HG02678 (cell line): Measurements from ENCODE around the gene TRIM32.

ENCODE experiments used
- ATAC-seq: cut with Tn5 transposase; IDR thresholded peaks from one replicate; pipeline ENCODE4 v1.9.1; 2021; ENCODE audit warnings: mild to moderate bottlenecking, moderate library complexity; ENCODE audit not compliant: unreplicated experiment

The TRIM32 gene

DNA sequence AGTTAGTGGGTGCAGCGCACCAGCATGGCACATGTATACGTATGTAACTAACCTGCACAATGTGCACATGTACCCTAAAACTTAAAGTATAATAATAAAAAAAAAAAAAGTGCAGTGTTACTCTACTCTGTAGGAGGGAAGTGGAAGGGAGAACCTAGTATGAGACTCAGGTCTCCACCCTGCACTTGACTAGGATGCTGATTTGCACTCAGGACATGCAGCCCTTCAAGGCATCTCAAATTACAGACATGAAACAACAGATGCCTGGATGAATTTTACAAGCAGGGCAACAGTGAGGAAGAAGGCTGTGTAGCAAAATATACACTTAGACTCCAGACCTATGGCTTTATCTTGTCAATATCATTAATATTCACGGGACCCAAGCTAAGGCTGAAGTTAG lies 16.5 kb downstream of the TRIM32 start:
- ATAC-seq, result no peak

DNA sequence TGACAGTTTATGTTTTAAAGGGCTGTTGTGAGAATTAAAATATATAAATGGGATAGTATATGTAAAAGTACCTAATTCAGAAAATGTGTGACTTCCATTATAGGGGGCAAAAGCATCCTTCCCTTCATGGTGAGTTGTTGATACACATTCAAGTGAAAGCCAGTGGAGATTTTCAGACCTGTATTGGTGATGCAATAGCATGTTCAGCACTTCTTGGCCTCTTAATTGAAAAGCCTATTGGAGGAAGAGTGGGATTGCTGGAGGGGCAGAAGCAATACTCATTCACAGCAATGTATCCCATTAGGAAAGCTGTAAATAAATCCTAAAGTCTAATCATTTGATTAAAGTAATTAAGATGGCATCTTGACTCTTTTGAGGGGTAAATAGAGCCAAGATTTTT lies 17.4 kb downstream of the TRIM32 start:
- no peak for ATAC-seq

DNA sequence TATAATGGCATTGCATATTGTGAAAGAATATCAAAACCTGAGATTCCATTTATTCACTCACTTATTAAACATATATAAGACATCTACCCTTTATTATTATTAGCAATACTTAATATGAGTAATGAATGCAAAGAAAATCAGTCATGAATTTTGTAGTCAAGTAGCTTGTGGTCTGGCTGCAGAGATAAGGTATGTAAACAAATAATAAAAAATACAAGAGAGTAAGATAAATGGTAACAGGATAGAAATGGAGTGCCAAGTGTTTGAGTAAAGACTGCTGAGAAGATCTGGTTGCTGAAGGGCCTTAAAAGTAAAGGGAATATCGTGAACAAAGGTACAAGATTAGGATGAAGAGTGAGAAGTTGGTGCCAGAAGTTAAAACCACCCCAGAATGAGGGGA lies 18.4 kb downstream of the TRIM32 start:
- ATAC-seq, result no peak

DNA sequence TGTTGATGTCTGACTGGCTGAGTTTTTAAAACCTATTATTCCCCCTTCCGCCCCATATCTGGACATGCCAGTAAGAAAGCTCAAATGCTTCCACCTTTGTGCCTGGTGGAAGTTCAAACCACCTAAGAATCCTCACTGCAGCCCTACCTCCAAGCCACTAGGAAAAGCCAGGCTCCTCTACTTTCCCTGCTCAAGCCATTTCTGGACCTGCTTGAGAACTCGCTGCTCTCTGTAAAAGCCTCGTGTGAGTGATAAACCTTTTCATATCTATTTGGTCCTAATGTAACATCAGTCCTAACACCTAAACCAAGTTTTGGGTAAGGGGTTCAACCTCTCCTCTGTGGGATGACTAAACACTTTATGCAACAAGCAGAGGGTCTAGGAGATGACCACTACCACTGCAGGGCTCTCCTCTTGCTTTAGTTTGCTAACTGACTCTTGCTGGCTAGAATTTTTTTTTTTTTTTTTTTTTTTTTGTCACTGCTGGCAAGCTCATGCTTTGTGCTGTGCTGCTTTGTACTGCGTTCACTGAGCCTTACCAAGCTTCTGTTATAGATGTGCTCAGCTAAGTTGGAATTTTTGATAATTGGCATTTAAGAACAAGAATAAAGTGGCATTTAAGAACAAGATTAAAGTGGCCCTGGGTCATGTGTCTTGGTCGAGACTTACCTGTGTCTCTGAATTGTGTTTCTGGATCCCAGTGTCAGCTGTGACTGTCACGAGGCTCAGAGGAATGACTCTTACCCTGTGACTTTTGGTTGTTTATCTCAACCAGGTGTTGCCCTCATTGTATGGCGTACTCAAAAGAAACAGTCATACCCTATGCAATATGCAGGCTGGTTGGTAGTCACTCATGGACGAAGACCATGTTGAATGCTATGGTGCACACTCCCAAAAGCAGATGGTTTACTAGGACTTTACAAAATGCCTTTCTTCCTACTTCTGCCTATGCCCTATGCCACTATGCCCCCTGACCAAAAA lies 19.5 kb downstream of the TRIM32 start:
- ATAC-seq, result no peak

DNA sequence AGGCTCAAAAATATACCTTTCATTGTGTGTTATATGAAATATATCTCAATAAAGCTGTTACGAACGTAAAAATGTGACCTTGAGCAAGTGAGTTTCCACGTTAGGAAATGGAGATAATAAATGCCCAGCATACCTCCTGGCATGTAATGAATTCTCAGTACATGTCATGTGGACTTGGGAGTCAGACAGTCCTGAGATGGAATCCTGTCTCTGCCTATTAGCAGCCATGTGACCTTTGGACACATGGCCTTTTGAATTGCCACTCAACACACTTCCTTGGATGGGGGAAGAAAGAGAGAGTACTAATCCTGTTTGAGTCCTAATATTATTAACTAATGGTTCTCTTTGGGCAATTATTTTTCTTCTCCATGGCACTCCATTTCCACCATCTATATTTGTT lies 25.7 kb downstream of the TRIM32 start:
- no peak for ATAC-seq

DNA sequence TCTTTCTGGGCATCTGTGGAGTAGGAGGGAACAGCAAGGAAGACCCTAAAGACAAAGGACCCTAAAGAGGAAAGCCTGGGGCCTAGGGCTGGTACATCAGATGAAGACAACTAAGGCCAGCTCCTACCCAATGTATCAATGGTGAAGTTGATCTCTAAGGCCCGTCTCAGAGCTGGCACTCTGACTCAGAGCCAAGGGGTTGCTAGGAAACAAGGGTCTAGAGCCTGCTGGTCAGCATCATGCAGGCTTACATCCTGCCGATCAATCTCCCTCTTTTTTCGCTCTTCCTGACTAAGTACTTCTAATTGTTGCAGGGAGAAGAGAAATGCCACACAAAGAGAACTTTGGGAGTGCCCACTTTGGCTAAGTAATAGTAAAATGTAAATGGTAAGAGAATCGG lies 26.2 kb downstream of the TRIM32 start:
- no peak for ATAC-seq

DNA sequence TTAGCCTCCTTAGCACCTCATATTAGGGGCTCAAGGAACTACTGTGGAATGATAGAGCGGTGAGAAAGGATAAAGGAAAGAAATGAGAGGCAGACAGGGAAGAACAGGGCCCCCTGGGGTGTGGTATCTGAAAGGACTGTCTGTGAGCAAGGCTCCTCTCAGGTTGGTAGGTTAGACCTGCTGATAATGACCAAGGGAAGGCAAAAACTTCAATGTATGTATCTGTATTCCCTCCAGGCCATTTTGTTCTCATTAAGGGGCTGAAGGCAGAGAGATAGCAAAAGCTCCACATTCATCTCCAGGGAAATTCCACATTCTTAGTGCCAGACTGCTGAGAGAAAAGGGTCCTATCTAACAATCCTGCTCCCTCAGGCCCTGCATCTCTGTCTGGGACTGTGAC lies 28.6 kb downstream of the TRIM32 start:
- ATAC-seq, result no peak

DNA sequence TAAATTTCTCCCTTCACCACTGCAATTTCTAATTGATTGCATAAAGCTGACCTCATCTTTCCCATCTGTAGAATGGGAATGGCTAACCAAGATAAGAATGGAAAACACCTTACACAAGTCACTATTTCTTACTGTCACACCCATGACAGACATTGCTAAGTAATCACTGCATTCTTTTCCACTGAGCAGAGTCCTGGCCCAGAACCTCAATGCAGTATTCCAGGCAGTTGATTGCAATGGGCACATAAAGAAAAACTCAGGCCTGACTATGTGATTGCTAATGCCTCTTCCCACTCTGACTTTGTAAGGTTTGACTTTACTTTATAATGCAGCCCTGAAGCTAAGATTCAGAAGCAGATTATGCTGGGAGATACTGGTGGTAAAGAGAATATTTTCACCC lies 29.3 kb downstream of the TRIM32 start:
- ATAC-seq, result no peak

DNA sequence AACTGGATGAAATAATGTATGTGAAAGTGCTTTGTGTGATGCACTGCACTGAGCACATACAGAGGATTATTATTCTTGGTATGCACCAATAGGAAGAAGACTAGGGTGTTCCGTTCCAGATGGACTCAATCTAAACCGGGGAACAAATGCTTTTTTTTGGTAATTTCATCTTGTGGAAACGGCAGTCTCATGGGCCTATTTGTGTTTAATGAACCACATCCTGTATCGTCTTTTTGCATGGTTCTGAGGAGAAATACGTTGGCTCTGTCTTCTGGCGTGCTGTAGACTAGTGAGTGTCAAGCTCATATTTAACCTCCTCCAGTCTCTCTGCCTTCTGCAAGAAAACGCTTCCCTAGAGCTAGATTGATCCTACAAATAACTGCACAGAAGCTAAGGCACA lies 30.0 kb downstream of the TRIM32 start:
- no peak for ATAC-seq

DNA sequence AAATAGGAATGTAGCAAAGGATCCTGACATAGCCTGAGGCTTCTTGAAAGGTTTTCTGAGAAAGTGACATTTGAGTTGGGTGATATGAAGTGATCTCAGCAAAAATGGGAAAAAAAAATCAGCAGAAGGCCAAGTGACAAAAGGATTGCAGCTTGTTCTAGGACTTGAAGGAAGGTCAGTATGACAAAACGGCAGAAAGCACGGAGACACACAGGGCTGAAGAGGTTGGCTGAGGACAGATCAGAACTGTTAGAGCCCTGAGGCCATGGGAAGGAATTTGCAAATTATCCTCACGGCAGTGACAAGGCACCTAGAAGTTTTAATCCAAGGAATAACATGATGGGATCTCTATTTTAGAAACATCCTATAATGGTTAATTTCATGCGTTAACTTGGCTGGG lies 31.0 kb downstream of the TRIM32 start:
- no peak for ATAC-seq

DNA sequence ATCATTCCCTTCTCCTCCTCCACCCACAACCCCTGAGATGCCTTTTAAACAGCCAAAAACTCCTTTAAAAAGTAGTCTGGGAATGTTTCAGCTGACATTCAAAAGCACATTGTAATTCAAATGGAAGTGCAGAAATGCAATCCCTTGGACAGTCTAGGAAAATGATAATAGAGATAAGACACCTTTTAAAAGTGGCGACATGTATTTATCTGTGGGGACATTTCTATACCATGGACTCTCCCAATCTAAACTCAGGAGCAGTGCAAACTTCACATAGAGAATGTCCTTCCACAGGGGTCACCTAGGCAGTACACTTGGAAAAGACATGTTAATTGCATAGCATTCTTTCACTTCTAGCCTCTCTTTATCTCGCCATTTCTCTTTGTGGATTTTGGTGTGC lies 33.0 kb downstream of the TRIM32 start:
- ATAC-seq, result no peak

DNA sequence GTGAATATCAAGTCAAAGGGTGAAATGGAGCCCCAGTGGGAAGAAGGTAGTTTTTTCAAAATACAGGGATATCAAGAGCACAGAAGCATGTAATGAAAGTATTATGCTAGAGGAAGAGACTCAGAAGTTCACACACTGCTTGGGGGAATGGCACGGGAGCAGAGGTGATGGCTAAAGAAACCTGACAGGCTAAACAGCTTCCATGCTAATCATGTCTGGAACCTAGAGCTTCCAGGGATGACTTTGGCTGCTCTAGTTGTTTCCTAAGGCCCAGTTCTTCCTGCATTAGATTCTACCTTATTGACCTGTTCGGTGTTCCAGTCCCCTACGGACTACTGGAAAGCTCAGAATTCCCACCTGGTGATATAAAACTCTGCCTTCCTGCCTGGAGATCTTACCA lies 34.3 kb downstream of the TRIM32 start:
- ATAC-seq, result no peak

DNA sequence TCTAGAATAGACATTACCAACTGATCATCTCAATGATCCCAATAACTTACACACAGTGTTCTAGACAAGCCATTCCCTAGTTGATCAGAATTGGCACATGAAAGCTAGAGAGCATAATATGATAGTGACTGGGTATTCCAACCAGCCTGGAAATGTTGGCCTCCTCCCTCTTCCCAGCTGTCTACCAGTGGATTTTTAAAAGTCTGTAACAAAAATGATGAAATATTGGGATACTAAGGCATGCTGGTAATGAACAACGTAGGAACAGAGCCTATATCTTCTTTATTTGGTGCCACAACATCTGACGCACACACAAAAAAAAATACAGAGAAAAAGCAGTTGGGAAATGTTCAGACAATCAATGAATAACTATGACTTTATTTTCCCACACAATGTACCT lies 34.8 kb downstream of the TRIM32 start:
- ATAC-seq, result no peak

DNA sequence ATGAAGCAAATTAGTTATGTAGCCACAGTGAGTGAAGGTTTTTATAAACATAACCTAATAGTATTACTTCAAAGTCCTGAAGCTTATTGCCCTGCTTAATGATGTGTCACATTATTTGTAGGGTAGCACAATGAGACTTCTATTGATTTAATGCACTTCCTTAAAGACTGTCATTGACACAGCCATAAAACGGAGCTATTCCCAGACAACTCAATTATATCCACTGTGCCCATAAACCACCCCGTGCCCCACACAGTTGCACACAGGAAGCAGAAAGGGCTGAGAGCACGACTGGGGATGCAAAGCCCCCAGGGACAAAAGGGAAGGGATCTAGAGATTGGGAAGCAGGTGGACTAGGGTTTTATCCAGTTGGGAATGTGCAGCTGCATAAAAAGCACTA lies 37.0 kb downstream of the TRIM32 start:
- no peak for ATAC-seq

DNA sequence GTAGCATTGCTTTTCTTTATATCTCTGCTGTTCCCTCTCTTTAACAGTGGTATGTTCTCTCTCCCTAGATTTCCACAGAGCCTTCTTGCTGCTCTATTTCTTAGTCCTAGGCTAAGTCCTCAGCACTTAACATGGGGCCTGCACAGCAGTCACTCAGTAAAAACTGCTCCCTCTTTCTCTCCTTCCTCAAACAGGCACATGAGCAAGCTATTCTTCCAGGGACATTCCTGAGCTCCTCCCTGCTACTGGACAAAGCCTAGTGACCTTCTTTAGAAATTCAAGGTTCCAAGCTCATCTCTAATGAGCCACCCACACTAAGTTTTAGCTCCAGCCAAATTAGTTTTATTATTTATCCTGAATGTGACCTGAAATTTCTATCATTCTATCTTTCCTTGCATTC lies 39.5 kb downstream of the TRIM32 start:
- ATAC-seq, result no peak

DNA sequence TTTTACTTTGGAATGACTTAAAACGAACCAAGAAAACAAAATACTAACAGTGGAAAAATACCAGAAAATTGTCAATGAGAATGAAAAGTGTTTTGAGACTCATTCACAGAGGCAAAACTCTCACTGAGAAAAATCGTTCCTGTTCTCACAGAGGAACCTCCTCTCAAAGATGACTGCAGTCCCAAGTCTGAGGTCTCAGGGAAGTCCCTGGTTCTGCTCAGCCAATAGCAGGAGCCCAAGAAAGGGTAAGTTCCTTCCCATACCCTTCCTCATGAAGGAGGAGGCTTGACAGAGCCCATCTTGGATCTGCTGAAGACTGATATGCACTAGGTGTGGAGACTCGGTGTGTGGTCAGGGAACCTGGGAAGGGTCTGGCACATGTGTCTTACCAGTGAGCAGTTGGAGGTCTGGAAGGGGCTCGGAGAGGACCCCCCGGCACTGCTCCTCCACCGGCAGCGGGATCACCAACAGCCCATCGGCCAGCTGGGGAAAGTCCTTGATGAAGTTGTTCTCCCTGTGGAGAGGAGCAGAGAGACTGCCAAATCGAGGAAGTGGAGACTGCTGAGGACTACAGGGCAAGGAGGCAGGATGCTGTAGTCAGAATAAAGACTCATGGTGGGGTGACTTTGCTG lies 46.0 kb downstream of the TRIM32 start:
- no peak for ATAC-seq

DNA sequence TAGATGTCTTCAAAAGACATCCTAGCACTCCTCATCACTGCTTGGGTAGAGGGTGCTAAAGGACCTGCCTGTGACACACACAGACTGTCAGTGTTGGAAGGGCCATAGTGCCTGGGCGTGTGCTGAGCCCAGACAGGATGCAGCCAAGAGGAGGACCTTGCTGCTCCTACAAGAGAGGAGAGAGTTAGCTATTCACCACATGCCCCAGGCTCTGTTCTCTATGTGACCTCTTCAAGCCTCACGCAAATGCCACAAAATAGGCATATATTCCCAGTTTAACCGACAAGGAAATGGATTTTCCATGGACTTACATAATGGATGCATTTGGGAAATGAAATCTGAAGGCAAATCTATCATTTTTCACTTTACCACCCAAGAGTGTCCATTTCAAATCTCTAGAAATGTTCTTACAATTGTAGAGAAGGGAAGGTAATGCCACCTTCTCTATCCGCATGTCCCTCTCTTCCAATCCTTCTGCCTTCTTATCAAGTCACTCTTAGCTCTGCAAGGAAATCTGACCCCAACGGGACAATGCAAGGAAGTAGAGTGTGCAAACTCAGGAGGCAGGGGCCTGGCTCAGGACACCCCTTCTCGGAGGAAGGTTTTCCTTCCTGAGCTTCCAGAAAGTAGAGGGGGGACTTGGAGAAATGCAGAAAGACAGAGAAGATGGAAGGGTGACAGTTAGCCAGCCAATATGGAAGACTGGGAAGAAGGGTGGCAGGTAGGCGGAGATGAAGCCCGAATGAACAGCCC lies 49.5 kb downstream of the TRIM32 start:
- ATAC-seq, result no peak

DNA sequence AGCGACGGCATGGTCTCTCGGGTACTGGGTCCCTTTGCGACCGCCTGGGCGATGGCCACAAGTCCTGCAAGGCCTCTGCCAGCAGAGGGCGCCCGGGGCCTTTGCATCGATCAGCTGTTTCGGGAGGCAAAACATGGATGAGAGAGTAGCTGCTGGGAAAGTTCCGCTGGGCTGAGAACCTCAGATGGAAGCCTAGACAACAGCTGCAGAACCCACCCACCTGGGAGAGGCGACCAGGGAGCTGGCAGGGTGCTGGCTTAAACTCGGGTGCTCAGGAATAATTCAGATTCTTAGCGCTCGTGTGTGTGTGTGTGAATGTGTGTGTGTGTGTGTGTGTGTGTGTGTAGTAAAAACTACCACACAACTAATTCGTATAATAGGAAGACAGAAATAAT lies 50.0 kb downstream of the TRIM32 start:
- peak; percentile 77 for ATAC-seq

DNA sequence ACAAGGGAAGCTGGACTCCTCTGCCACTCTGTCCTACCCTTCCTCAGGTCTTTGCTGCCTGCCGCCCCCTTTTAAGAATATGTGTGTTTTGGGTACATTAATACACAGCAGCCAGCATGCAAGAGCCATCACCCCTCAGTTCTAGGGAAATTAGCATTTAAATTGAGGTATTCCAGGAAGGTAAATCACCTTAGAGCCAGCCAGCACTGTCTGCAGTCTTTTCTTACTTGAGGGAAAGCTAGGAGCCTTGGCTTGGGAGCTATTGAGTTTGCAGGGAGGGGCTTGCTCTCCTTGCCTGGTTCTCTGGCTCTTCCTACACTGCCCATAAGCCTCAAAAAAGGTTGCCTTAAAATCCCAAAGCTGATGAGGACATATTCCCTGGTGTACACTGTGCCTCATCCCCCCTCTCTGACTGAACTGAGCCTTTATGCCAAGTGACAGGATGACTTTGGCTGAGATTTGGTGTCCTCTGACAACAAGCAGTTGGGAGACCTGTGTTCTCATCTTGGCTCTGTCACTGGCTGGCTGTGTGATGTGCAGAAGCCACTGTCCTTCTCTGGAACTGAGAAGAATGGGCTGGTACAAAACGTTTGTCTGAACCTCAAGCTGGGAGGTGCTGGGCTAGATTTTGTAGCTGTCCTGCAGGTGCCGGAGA lies 54.1 kb downstream of the TRIM32 start:
- ATAC-seq, result no peak

DNA sequence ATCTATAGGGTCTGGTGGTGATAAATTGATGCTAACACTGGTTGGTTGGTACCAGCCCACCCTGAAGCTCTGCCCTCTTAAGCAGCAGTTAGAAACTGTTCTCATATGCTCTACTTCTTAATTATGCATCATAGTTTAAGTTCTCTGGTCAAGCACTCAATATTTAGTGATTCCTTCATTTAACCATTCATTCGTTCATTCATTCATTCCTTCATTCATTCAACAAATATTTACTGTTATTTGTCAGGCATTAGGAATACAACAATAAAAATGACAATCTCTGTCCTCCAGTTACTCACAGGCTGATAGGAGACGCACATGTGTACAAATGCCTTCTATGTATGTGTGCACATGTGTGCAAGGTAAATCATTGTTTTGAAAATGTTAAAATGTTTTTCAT lies 54.6 kb downstream of the TRIM32 start:
- no peak for ATAC-seq

DNA sequence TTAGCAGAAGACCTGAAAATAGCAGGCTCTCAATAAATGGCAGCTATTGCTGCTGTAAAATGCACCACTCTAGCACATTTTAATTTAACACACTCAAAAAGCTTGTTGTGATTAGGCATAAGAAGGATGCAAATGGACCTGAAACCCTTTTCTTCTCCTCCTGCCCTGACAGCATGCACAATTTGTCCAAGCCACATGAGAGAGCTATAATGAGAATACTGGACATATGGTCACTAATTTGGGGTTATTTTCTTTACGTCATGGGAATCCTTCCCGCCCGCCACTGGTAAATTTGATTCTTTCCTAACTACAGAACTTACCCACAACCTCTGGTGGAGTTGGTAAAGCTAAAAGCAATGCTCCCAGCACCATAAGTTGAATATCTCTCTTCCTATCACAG lies 62.1 kb downstream of the TRIM32 start:
- no peak for ATAC-seq
